Measurements from ENCODE around the gene PRMT1.

PRMT1 gene

DNA sequence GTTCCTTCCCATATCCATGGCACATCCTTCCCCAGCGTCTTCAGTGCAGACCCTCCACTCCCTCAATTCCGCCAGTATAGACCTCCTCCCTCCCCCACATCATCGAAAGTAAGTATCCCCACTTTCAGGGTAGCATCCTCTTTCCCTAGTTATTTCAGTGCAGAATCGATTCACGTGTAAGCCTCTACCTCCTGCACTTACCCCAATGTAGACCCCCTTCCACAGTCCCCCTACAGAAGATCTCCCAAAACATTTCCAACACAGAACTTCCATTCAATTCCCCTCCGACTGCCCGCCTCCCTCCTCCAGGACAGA lies 12.1 kb upstream of the PRMT1 start:
- H3K4me3 ChIP-seq (ENCODE audit: low read depth, low read length): peak overlapping the region; percentile 76
- no peak for DNase-seq (ENCODE audit: low read depth)
- TF ChIP-seq POLR2A (IDR thresholded peaks at IDR 0.05; ENCODE audit: extremely low read depth, insufficient read length): no peak
- no peak for TF ChIP-seq MYC (IDR thresholded peaks at IDR 0.05; ENCODE audit: low read depth, low read length)
- TF ChIP-seq, protein P1, sequence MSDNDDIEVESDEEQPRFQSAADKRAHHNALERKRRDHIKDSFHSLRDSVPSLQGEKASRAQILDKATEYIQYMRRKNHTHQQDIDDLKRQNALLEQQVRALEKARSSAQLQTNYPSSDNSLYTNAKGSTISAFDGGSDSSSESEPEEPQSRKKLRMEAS (IDR thresholded peaks at IDR 0.05; ENCODE audit: low read depth, low read length): no peak
- TF ChIP-seq, protein P2, sequence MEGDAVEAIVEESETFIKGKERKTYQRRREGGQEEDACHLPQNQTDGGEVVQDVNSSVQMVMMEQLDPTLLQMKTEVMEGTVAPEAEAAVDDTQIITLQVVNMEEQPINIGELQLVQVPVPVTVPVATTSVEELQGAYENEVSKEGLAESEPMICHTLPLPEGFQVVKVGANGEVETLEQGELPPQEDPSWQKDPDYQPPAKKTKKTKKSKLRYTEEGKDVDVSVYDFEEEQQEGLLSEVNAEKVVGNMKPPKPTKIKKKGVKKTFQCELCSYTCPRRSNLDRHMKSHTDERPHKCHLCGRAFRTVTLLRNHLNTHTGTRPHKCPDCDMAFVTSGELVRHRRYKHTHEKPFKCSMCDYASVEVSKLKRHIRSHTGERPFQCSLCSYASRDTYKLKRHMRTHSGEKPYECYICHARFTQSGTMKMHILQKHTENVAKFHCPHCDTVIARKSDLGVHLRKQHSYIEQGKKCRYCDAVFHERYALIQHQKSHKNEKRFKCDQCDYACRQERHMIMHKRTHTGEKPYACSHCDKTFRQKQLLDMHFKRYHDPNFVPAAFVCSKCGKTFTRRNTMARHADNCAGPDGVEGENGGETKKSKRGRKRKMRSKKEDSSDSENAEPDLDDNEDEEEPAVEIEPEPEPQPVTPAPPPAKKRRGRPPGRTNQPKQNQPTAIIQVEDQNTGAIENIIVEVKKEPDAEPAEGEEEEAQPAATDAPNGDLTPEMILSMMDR (IDR thresholded peaks at IDR 0.05; ENCODE audit: low read depth, low read length): no peak

DNA sequence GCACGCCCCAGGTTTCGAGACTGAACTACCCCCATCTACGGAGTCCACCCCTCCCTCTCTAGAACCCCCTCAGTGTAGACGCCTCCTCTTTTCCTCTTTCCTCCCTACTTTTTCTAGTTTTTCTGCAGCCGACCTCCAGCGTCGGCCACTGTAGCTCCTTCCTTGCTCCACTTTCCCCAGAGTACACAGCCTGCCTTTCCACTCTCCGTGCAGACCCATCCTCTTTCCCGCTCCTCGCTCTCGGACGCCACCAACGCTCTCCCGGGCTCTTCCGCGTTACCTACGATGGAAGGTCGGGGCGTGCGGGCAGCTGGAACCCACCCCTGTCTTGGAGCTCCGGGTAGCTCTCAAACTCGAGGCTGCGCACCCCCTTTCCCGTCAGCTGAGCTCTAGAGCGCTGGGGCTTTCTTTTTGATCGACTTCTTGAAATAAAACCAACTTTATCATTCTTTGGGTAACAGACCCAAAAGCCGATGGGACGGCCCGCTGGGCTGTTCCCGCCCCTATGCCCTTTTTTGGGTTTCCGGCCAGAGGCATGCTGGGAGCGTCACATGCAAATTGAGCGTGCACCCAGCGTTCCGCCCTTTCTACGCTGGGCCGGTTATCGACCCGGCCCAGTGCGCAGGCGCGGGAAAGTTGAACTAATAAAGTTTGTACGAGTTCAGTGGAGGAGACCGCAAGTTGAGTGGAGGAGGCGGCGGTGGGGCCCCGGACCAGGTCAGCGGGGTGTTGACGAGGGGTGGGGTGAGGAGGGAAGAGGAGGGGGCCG lies 11.5 kb upstream of the PRMT1 start, which contains the start of the genes BCL2L12 and IRF3:
Gene BCL2L12 (plus strand): TSS at position 583 of the 769 bp plus-strand sequence. CDS start 760 bp downstream, outside the sequence.
Gene IRF3 (minus strand): TSS at position 507 of the 769 bp plus-strand sequence. CDS start 1,019 bp downstream, outside the sequence.
- DNase-seq (ENCODE audit: low read depth): peak; percentile 95
- TF ChIP-seq MYC (IDR thresholded peaks at IDR 0.05; ENCODE audit: low read depth, low read length) (peak; percentile 53; the same call in 1 of the 2 replicates), POLR2A (IDR thresholded peaks at IDR 0.05; ENCODE audit: extremely low read depth, insufficient read length) (peak; percentile 80)
- TF ChIP-seq, protein P1 (IDR thresholded peaks at IDR 0.05; ENCODE audit: low read depth, low read length): peak; percentile 53
- TF ChIP-seq, protein P2 (IDR thresholded peaks at IDR 0.05; ENCODE audit: low read depth, low read length): no peak
- H3K4me3 ChIP-seq (ENCODE audit: low read depth, low read length): peak within 1 kb of the TSS; percentile 76

DNA sequence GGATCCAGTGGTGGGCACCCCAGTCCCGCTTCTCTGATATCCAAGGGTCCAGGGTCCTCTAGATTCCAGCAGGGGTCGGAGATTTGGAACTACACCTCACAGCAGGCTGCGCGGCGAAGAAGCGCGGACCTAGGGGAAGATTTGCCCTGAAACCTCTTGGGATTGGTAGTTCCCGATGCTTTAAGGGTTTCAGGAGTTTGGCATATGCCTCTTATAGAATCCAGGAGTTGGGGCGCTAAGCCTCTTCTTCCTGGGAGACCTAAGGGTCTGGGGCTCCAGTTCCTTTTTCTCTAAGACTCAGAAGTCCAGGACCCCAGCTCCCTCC lies 11.0 kb upstream of the PRMT1 start:
- no peak for DNase-seq (ENCODE audit: low read depth)
- peak; percentile 5; the same call in 1 of the 2 replicates for TF ChIP-seq MYC (IDR thresholded peaks at IDR 0.05; ENCODE audit: low read depth, low read length)
- TF ChIP-seq, protein P2 (IDR thresholded peaks at IDR 0.05; ENCODE audit: low read depth, low read length): no peak
- no peak for TF ChIP-seq POLR2A (IDR thresholded peaks at IDR 0.05; ENCODE audit: extremely low read depth, insufficient read length)

DNA sequence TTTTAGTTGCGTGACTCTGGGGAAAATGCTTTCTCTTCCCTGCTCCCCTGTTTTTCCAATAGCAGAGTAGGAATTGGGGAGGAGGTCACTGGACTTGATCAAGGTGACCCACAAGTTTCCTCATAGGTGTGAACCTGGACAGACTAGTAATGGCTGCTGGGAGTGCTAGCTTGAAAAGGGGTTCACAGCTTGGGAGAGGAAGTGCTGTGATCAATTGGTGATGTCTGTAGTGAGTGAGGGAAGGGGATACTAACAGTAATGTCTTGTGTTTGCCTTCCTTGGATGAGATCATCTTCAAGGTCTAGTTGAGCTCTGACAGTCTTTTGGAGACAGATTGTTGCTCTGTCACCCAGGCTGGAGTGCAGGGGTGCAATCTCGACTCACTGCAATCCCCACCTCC lies 9.6 kb upstream of the PRMT1 start:
- H3K4me3 ChIP-seq (ENCODE audit: low read depth, low read length): no peak overlapping the region
- TF ChIP-seq, protein P1 (IDR thresholded peaks at IDR 0.05; ENCODE audit: low read depth, low read length): no peak
- TF ChIP-seq POLR2A (IDR thresholded peaks at IDR 0.05; ENCODE audit: extremely low read depth, insufficient read length) (no peak), MYC (IDR thresholded peaks at IDR 0.05; ENCODE audit: low read depth, low read length) (no peak)
- TF ChIP-seq, protein P2 (IDR thresholded peaks at IDR 0.05; ENCODE audit: low read depth, low read length): no peak
- no peak for DNase-seq (ENCODE audit: low read depth)

More for the DNA sequence above, 11.0 kb upstream of the PRMT1 start:
- H3K4me3 ChIP-seq (ENCODE audit: low read depth, low read length): peak overlapping the region; percentile 76

DNA sequence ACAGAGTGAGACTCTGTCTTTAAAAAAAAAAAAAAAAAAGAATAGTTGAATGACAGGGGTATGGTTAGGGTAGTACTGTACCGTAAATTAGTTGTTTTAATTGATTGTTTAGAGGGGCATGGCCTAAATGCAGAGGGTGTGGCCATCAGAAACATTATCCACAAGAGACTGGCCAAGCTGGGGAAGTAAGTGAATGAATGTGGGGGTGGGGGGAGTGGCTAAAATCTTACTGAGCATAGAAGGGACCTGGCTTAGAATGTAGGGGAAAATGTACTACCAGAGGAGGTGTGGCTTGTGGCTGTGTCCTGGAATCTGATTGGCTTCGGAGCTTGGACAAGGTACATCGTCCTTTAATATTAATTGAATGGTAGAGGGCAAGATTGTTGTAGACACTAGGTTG lies 7.6 kb upstream of the PRMT1 start:
- no peak overlapping the region for H3K4me3 ChIP-seq (ENCODE audit: low read depth, low read length)
- TF ChIP-seq, protein P1 (IDR thresholded peaks at IDR 0.05; ENCODE audit: low read depth, low read length): no peak
- no peak for TF ChIP-seq MYC (IDR thresholded peaks at IDR 0.05; ENCODE audit: low read depth, low read length)
- no peak for TF ChIP-seq POLR2A (IDR thresholded peaks at IDR 0.05; ENCODE audit: extremely low read depth, insufficient read length)
- TF ChIP-seq, protein P2 (IDR thresholded peaks at IDR 0.05; ENCODE audit: low read depth, low read length): no peak
- peak; percentile 42 for DNase-seq (ENCODE audit: low read depth)
